Thymus (tissue), 11 donors: ENCODE measurements around the gene YIPF6. TPM values are rescaled to one million over a fixed set of nuclear protein-coding genes. Genes with fewer than 3 reads are reported as not detected.

Experiments
- DNase-seq, 9 donors: peaks; one replicate each; pipeline ENCODE4 v3.0.0-alpha.2; 2013; ENCODE audit warnings: low spot score in 9 of 9, low read depth in 6 of 9, missing footprints in 1 of 9
- H3K27ac ChIP-seq, 2 donors: one replicate each; pipeline ENCODE4 v1.5.1; 2013; ENCODE audit warnings: control low read depth in 1 of 2, low read depth in 1 of 2, low read length in 1 of 2, mild to moderate bottlenecking in 1 of 2, moderate library complexity in 1 of 2
- H3K27me3 ChIP-seq, 2 donors: one replicate each; pipeline ENCODE4 v1.5.1; 2013; ENCODE audit warnings: low read length in 1 of 2; ENCODE audit not compliant: control insufficient read depth in 2 of 2, insufficient read depth in 1 of 2
- H3K36me3 ChIP-seq, 2 donors: one replicate each; pipeline ENCODE4 v1.5.1; 2013; ENCODE audit warnings: low read length in 1 of 2, mild to moderate bottlenecking in 1 of 2, moderate library complexity in 1 of 2; ENCODE audit not compliant: control insufficient read depth in 2 of 2, insufficient read depth in 2 of 2
- H3K4me1 ChIP-seq, 2 donors: one replicate each; pipeline ENCODE4 v1.5.1; 2013; ENCODE audit warnings: low read length in 2 of 2; ENCODE audit not compliant: control insufficient read depth in 2 of 2, insufficient read depth in 2 of 2
- H3K4me3 ChIP-seq, 2 donors: one replicate each; pipeline ENCODE4 v1.5.1; 2013; ENCODE audit warnings: low read length in 2 of 2, control low read depth in 1 of 2, mild to moderate bottlenecking in 1 of 2
- H3K9me3 ChIP-seq, 2 donors: one replicate each; pipeline ENCODE4 v1.5.1; 2013; ENCODE audit warnings: low read length in 1 of 2, mild to moderate bottlenecking in 1 of 2; ENCODE audit not compliant: control insufficient read depth in 2 of 2, insufficient read depth in 1 of 2
- WGBS: extraction: QIAGEN DNeasy Blood & Tissue Kit; methylation state at CpG from one replicate; pipeline ENCODE4 v1.1.7; 2013; 5-methylcytosine and 5-hydroxymethylcytosine counted together
- polyA plus RNA-seq: library from polyadenylated mRNA; stranded (reverse); fragments of 200-250 nt; gene quantifications from one replicate; pipeline ENCODE4 v1.2.3, GENCODE V29; 2013
- total RNA-seq: library from RNA; stranded (reverse); fragments of 120-200 nt; gene quantifications from one replicate; pipeline ENCODE4 v1.2.4, GENCODE V29; 2013
- donor health status: healthy.

The YIPF6 gene
- total and polyA plus RNA-seq, 2 donors, result 7.3 to 13.4 TPM

DNA sequence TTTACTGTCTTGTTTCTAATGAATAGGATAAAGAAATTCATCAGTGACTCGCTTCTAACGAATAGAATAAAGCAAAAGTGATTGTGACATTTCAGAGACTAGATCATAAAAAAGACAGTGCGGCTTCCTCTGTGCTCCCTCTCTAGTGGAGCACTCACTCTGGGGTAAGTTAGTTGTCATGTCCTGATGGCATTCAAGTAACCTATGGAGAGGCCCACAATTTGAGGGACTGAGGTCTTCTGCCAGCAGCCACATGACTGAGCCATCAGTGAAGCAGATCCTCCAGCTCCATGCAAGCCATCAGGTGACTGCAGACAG, 72.4 kb downstream of the YIPF6 start:
- no peak for DNase-seq
- Histone ChIP-seq H3K4me1 (no peaks in the 10 kb centered on the region), H3K4me3 (no peak overlapping the region), H3K27me3 (no peaks in the 10 kb centered on the region), H3K36me3 (no peaks in the 10 kb centered on the region), H3K27ac (no peak overlapping the region), H3K9me3 (no peaks in the 10 kb centered on the region)
- WGBS, result 94% methylated on average over 3 of the region's 3 CpGs

GRCh38 chrX:68571610-68572311, 72.9 kb downstream of the YIPF6 start:
- Histone ChIP-seq H3K27ac (no peak overlapping the region), H3K36me3 (no peaks in the 10 kb centered on the region)

DNA sequence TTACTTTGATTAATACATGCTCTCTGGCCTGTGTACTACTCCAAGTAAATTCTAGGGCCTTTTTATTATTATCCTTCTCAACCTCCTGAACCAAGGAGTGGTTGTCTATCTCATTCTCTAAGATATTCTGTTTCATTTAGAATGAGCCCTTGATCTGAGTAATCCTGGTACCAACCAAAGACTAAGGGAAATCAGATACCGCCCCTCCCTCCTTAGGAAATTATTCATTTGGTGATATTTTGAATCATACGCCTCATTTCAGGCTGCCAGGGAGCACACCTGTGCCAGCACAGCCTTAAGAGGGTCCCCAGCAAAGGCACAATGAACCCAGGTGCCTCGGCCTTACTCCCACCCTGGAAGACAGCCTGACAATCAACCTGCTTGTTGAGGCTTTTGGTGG, 75.4 kb downstream of the YIPF6 start:
- no peaks in the 10 kb centered on the region for H3K4me1 ChIP-seq
- H3K4me3 ChIP-seq, result no peak overlapping the region
- no peak overlapping the region for H3K27ac ChIP-seq
- H3K27me3 ChIP-seq, result no peaks in the 10 kb centered on the region
- no peaks in the 10 kb centered on the region for H3K9me3 ChIP-seq
- H3K36me3 ChIP-seq, result no peaks in the 10 kb centered on the region
- no peak for DNase-seq
- 96% methylated on average over 3 of the region's 3 CpGs for WGBS

More at GRCh38 chrX:68571610-68572311, 72.9 kb downstream of the YIPF6 start:
- 94% methylated on average over 2 of the region's 2 CpGs for WGBS
- H3K4me1 ChIP-seq, result no peaks in the 10 kb centered on the region
- H3K27me3 ChIP-seq, result no peaks in the 10 kb centered on the region
- no peak for DNase-seq
- no peaks in the 10 kb centered on the region for H3K9me3 ChIP-seq
- H3K4me3 ChIP-seq, result no peak overlapping the region

DNA sequence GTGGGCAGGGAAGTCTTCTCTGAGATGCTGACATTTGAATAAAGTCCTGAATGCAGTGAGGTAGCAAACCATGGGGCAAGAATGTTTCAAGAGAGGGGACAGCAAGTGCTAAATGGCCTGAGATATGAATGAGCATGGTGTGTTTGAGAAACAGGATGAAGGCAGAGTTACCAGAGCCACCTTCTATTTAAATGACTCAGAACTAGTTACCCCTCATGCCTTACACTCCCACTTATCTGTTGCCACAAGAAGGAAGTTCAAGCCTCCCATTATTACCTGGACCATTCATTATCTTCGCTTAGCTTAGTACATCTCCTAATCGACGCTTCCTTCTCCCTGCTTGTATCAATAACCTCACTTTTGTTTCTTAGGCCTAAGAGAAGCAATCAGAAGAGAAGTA, 81.0 kb downstream of the YIPF6 start:
- no peaks in the 10 kb centered on the region for H3K27me3 ChIP-seq
- no peak overlapping the region for H3K27ac ChIP-seq
- 91% methylated on average over 3 of the region's 3 CpGs for WGBS
- no peak overlapping the region for H3K4me3 ChIP-seq
- no peaks in the 10 kb centered on the region for H3K36me3 ChIP-seq
- no peaks in the 10 kb centered on the region for H3K9me3 ChIP-seq
- DNase-seq, result no peak
- H3K4me1 ChIP-seq, result no peaks in the 10 kb centered on the region

- H3K36me3 ChIP-seq, result no peaks in the 10 kb centered on the region
- 94% methylated on average over 2 of the region's 2 CpGs for WGBS
- no peak for DNase-seq
- H3K4me1 ChIP-seq, result no peaks in the 10 kb centered on the region
- H3K27ac ChIP-seq, result no peak overlapping the region
- H3K9me3 ChIP-seq, result no peaks in the 10 kb centered on the region
- H3K4me3 ChIP-seq, result no peak overlapping the region
- no peaks in the 10 kb centered on the region for H3K27me3 ChIP-seq
Observed at GRCh38 chrX:68584221-68584620, 85.4 kb downstream of the YIPF6 start.

Other genes with a start within 250 kb of the YIPF6 start
- 1.2 TPM for gene OPHN1, start 65.6 kb upstream of the YIPF6 start, total RNA-seq
- gene OPHN1, start 65.6 kb upstream of the YIPF6 start, polyA plus RNA-seq, result 0.64 TPM
- gene STARD8, start 148.6 kb downstream of the YIPF6 start, total RNA-seq, result 1.9 TPM
- 2.8 TPM for gene STARD8, start 148.6 kb downstream of the YIPF6 start, polyA plus RNA-seq